GM21526 (cell line): ENCODE measurements around the gene PRPF38B.
"Not testable (repeated sequence)": the region's sequence is repeated elsewhere in the genome, so short reads cannot be mapped to it uniquely, and the experiment has no call there.

Experiments used
- ATAC-seq: cut with Tn5 transposase; IDR thresholded peaks from one replicate; pipeline ENCODE4 v1.9.1; 2021; ENCODE audit warnings: moderate library complexity; ENCODE audit not compliant: unreplicated experiment, low FRiP score

The PRPF38B gene

GRCh38 chr1:108691942-108692723 lies at the start of gene PRPF38B:
PRPF38B (plus strand) TSS chr1:108692310; CDS start chr1:108692592, 282 bp downstream.
- peak; percentile 93 for ATAC-seq

DNA sequence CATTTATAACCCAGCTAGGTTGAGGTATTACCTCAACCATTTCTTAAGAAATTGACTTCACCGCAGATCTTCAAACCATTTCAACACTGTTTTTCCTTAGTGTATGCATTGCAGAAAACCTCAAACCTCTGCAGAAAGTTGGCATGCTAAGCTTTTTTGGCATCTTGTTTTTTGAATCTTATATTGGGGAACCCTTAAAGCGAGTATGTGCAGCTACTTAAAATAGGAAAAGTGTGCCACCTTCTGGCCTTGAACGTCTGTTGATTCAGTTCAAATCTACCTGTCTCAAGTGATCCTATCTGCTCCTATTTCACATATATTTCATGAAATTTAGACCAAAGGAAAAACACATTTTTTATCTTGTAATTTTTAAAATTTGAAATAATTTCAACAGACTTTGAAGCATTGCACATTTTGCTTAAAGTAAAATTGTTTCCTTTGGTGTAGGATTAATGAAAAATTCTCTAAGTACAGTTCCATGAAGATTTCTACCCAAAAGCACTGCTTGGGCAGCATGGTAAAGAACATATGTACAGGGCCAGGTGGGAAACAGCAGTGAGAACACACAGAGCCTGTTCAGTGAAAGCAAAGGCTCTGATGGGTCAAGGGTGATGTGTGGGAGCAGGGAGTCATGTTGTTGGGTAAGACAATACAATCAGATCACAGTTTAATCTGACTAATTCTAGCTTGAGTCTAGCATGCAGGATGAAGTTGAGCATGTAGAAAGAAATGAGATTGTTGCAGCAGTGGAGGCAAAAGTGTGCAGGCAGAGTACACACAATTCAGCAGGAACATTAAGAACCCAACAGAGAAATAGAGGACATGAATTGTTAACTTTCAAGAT lies 48.4 kb upstream of the PRPF38B start:
- no peak for ATAC-seq

DNA sequence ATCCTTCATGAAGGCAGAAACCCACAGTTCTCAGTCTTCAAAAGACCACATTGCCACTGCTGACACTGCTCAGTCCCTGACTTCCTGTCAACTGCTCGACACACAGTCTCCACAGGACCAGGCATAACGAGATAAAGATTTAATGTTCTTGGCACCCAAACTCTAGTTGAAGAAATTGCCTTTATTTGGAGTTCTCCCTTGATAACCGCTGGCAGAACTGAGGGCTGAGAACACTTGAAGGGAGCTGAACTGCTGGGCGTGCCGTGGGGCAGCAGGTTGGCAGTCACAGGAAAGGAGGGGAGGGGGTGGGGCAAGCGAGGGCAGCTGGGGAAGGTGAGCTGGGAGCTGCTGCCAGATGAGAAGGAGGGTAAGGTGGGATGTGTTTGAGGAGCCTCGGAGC lies 47.1 kb upstream of the PRPF38B start:
- ATAC-seq = no peak

- ATAC-seq = no peak
These were observed 46.4 kb upstream of the PRPF38B start for GRCh38 chr1:108645564-108646184.

DNA sequence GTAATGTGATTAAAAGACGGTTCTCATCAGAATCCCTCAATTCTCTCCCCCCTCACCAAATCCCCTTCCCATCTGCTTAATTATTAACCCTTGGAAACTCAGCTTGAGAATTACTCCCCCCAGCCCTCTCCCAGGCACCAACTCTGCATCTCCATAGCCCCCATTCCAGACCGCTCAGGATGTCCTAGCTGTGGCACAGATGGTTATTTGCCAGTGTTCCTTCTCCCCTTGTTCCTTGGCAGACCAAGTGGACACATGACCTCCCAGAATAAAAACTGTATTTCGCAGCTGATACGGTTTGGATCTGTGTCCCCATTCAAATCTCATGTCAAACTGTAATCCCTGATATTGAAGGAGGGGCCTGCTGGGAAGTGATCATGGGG lies 45.9 kb upstream of the PRPF38B start:
- no peak for ATAC-seq

DNA sequence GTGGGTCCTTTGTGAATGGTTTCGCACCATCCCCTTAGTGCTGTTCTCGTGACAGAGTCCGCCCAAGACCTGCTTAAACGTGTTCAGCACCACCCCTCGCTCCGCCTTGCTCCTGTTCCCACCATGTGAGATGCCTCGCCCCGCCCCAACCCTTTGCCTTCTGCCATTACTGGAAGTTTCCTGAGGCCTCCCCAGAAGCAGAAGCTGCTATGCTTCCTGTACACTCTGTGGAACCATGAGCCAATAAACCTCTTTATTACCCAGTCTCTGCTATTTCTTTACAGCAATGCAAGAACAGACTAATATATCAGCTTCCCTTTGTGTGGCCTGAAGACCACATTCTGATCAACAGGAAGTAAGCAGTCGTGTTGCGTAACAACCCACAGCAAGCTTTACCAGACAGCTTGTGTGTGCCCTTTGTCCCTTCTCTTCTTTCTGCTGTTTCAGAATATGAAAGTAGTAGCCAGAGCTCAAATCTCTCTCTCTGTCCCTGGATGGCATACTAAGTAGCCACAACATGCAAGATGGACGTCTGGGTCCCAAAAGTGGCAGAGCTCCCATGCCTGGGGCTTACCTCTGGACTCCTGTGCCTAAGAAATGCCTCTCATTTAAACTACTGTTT lies 45.4 kb upstream of the PRPF38B start:
- ATAC-seq = no peak

GRCh38 chr1:108653431-108654105 lies 38.5 kb upstream of the PRPF38B start:
- ATAC-seq = no peak

GRCh38 chr1:108657356-108658080 lies 34.6 kb upstream of the PRPF38B start:
- ATAC-seq = no peak

DNA sequence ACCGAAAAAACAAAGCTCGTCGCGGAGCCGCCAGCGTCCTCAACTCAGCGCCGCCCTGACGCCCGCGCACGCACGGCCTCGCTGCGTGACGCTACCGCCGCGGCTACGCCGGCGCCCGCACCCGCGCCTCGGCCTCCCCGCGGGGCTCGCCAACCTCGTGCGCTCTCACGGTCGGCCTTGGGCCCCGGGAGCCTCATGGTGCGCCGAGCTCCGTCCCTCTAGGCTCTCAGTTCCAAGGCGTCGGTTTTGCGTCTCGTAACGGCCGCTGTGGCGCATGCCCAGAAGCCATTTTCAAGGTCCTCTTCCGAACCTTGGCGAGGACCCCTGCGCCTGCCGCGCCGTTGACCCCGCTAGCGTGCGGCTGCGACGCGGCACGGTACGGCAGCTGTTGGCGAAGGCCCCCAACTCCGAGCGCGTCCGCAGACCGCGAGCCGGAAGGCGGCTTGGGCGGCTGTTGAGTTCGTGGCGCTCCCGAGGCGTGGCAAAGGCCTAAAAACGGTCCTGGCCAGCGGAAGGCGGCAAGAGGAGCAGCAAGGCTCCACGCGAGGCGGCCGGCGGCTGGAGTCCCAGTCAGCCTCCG lies 31.0 kb upstream of the PRPF38B start, which contains the start of gene HENMT1:
TSS of gene HENMT1 (minus strand) at position 64 of the 580 bp plus-strand sequence. CDS start 1,209 bp downstream, outside the sequence.
- ATAC-seq = peak; percentile 85

DNA sequence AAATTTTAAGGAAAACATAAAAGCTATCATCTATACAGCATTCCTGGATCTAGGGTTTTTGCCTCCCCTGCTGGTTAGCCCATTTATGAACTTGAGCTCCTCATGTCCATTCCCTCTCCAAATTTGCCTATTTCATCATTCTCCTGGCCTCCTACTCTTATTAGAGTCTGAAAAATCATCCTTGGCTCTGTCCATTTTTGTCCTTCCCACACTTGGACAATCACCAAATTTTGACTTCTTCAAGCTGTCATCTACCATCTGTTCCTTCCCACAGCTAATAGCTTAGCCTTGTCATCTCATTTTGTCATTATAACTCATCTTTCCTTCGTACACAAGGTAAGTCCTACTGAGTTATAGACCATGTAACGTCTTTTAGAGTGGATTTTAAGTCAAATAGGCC lies 29.0 kb upstream of the PRPF38B start:
- ATAC-seq = no peak

DNA sequence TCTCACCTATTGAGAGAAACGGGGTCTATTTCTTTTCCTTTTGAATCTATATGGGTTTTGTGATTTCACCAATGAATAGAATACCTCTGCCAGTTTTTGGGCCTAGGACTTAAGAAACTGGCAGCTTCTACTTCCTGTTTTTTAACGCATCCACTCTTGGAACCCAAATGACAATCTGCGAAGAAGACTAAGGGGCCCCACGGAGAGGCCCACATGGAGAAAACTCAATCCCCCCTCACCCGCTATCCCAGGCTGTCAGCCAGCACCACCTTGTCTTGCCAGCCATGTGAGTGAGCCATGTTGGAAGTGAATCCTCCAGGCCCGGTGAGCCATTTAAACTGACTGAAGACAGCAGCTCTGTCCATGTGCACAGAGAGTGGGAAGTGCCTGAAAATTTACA lies 27.6 kb upstream of the PRPF38B start:
- ATAC-seq = no peak

DNA sequence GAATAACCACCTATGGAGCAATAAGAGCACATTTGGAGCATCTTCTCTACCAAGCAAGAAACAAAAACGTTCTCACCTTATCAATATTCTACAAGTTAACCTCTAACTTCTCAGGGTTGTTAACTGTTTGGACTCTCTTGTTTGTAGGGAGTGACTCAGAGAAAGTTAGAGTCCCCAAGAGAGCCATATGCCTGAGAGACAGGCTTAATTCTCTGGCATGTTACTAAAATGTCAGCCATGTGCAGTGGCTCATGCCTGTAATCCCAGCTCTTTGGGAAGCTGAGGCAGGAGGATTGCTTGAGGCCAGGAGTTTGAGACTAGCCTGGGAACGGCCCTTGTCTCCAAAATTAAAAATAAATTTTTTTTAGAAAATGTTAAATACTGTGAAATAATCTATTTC lies 27.0 kb upstream of the PRPF38B start:
- no peak for ATAC-seq

DNA sequence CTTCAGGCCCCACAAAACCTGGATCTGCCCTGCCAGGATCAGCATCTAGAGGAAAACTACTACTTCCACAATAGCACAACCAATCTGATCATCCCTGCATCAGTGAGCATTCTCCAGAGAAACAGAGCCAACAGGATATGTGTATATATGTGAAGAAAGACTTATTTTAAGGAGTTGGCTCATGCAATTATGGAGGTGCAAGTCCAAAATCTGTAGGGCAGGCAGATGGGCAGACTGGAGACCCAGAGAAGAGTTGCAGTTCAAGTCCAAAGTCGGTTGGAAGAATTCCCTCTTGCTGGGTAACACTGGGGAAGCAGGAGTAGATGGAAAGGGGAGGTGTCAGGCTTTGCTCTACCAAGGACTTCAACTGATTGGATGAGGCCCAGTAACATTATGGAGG lies 26.3 kb upstream of the PRPF38B start:
- ATAC-seq = no peak

DNA sequence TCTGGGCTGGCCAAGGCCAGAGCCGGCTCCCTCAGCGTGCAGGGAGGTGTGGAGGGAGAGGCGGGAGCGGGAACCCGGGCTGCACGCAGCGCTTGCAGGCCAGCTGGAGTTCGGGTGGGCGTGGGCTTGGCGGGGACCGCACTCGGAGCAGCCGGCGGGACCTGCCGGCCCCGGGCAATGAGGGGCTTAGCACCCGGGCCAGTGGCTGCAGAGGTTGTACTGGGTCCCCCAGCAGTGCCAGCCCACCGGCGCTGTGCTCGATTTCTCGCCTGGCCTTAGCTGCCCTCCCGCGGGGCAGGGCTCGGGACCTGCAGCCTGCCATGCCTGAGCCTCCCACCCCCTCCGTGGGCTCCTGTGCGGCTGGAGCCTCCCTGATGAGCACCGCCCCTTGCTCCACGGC lies 24.7 kb upstream of the PRPF38B start:
- ATAC-seq = not testable (repeated sequence)

GRCh38 chr1:108668777-108669176 lies 23.3 kb upstream of the PRPF38B start:
- no peak for ATAC-seq

DNA sequence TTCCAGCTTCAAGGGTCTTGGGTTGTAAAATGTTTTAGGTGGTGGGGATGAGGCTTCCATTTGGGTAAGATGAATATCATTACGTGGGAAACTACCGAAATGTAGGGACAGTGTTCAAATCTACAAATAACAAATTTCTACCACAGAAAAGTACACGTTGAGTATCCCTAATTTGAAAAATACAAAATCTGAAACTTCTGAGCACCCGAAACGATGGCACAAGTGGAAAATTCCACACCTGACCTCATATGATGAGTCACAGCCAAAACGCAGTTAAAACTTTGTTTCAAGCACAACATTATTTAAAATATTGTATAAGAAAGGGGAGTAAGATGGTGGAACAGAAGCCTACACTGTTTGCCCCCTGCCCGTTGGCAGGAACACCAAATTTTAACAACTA lies 22.4 kb upstream of the PRPF38B start:
- no peak for ATAC-seq

GRCh38 chr1:108670131-108670773 lies 21.9 kb upstream of the PRPF38B start:
- no peak for ATAC-seq

- no peak for ATAC-seq
These were observed 21.0 kb upstream of the PRPF38B start for GRCh38 chr1:108671143-108671542.

DNA sequence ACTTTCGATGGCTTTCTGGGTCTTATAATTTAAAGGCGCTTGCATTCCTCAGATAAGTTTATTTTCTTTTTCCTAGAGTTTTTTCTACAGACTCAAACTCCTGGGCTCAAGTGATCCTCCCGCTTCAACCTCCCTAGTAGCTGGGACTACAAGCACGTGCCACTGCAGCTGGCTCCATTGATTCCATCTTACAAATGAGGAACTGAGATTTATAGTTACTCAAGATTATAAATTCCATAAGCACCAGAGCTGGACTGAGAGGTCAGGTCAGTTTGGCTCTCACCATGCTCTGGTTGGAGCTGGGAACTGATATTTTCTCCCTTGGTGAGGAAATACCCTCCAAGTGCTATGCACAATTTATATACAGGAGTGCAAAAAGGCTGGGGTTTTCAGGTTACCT lies 13.4 kb upstream of the PRPF38B start:
- no peak for ATAC-seq
